GM12891 (cell line): ENCODE results near the gene GLYATL1.

Source experiments
- POLR2A ChIP-seq: IDR thresholded peaks from 2 replicates; pipeline ENCODE4 v1.6.1; 2011; ENCODE audit warnings: low read depth, low read length, control low read depth
- POLR2AphosphoS5 ChIP-seq: IDR thresholded peaks from 2 replicates; pipeline ENCODE4 v1.6.1; 2011; ENCODE audit warnings: low read depth, low read length, control low read depth

GRCh38 chr11:58893899-58894298 is 45.4 kb upstream of the GLYATL1 start:
- TF ChIP-seq POLR2A = no peak
- no peak for TF ChIP-seq POLR2AphosphoS5
